CD4-positive, CD25-positive, alpha-beta regulatory T cell (primary cell): ENCODE measurements around the gene GPC5. TPM values are rescaled to one million over a fixed set of nuclear protein-coding genes. Genes with fewer than 3 reads are reported as not detected.

Experiments
- ATAC-seq, 2 donors: fragments of 150-1000 bp; cut with Tn5 transposase; one replicate each; pipeline ENCODE4 v1.10.0; 2021; ENCODE audit warnings: low read depth in 2 of 2, moderate number of reproducible peaks in 2 of 2, moderate library complexity in 1 of 2
- DNase-seq, 3 donors: peaks; one replicate each; pipeline versions ENCODE4 v3.0.0 to v3.0.0-alpha.2; 2012 to 2022; ENCODE audit warnings: mixed read lengths in 1 of 3
- H3K27ac ChIP-seq: one replicate; pipeline ENCODE4 v1.7.0; 2013; ENCODE audit warnings: mild to moderate bottlenecking, low read length; ENCODE audit not compliant: insufficient read depth, poor library complexity, severe bottlenecking
- H3K27me3 ChIP-seq: one replicate; pipeline ENCODE4 v1.7.0; 2013; ENCODE audit warnings: low read length; ENCODE audit not compliant: control insufficient read depth, insufficient read depth
- H3K36me3 ChIP-seq: one replicate; pipeline ENCODE4 v1.7.0; 2013; ENCODE audit warnings: mild to moderate bottlenecking, low read length, moderate library complexity; ENCODE audit not compliant: control insufficient read depth, insufficient read depth
- H3K4me1 ChIP-seq: 2 replicates; pipeline ENCODE4 v1.7.0; 2013; ENCODE audit warnings: mild to moderate bottlenecking, low read length; ENCODE audit not compliant: insufficient read depth, control insufficient read depth, poor library complexity, severe bottlenecking
- H3K4me3 ChIP-seq: one replicate; pipeline ENCODE4 v1.7.0; 2013; ENCODE audit warnings: low read depth, mild to moderate bottlenecking, low read length, moderate library complexity
- H3K9me3 ChIP-seq, 2 experiments: 1 replicate in 1 of 2; 2 replicates in 1 of 2; pipeline ENCODE4 v1.7.0; 2013; ENCODE audit warnings: low read length in 2 of 2, mild to moderate bottlenecking in 1 of 2, moderate library complexity in 1 of 2; ENCODE audit not compliant: control insufficient read depth in 2 of 2
- H3K27ac Mint-ChIP-seq, 3 donors: one replicate each; pipeline ENCODE4 v1.8.0; 2020 to 2022; ENCODE audit warnings: mild to moderate bottlenecking in 3 of 3, mixed read lengths in 3 of 3, moderate library complexity in 2 of 3
- H3K27me3 Mint-ChIP-seq: one replicate; pipeline ENCODE4 v1.8.0; 2022; ENCODE audit warnings: mild to moderate bottlenecking, mixed read lengths
- H3K36me3 Mint-ChIP-seq: one replicate; pipeline ENCODE4 v1.8.0; 2020; ENCODE audit warnings: mixed read lengths
- H3K4me1 Mint-ChIP-seq, 4 donors: one replicate each; pipeline ENCODE4 v1.8.0; 2020 to 2022; ENCODE audit warnings: mixed read lengths in 4 of 4, mild to moderate bottlenecking in 1 of 4
- H3K4me3 Mint-ChIP-seq, 4 donors: one replicate each; pipeline ENCODE4 v1.8.0; 2020 to 2022; ENCODE audit warnings: mild to moderate bottlenecking in 4 of 4, mixed read lengths in 4 of 4, moderate library complexity in 3 of 4
- H3K9me3 Mint-ChIP-seq, 7 donors: one replicate each; pipeline ENCODE4 v1.8.0; 2020 to 2022; ENCODE audit warnings: mixed read lengths in 7 of 7, mild to moderate bottlenecking in 3 of 7, moderate library complexity in 2 of 7
- polyA plus RNA-seq, 4 donors: library from polyadenylated mRNA; unstranded; fragments of 300-500 nt; fragmentation: Illumina TruSeq; gene quantifications; one replicate each; pipeline ENCODE4 v1.2.3, GENCODE V29; 2021
- total RNA-seq: library from RNA; stranded (reverse); gene quantifications from one replicate; pipeline ENCODE4 v1.2.3, GENCODE V29; 2022

The GPC5 gene
- total and polyA plus RNA-seq, 5 donors from 2014 or later, result 0.29 to 0.81 (median 0.59) TPM; not detected in 2

- no peak for ATAC-seq
- Histone ChIP-seq H3K4me1 (no peaks in the 10 kb centered on the region), H3K4me3 (no peak overlapping the region), H3K9me3 (peaks cover 0 to 4% of the 10 kb centered on the region in 2 experiments), H3K27ac (no peak overlapping the region), H3K27me3 (no peaks in the 10 kb centered on the region), H3K36me3 (no peaks in the 10 kb centered on the region)
- H3K4me1 Mint-ChIP-seq, result no peaks in the 10 kb centered on the region
- H3K36me3 Mint-ChIP-seq, result no peaks in the 10 kb centered on the region
- H3K27me3 Mint-ChIP-seq, result no peaks in the 10 kb centered on the region
- peaks cover 0 to 15% (median 4%) of the 10 kb centered on the region in 7 donors for H3K9me3 Mint-ChIP-seq
- no peak overlapping the region for H3K27ac Mint-ChIP-seq
- no peak for DNase-seq
- H3K4me3 Mint-ChIP-seq, result no peak overlapping the region
Measured at GRCh38 chr13:92452840-92453239, 1054.4 kb downstream of the GPC5 start.

GRCh38 chr13:92459306-92459705, 1060.9 kb downstream of the GPC5 start:
- Mint-ChIP-seq H3K4me3 (no peak overlapping the region), H3K27me3 (no peaks in the 10 kb centered on the region), H3K9me3 (peaks cover 2 to 23% (median 6%) of the 10 kb centered on the region in 7 donors), H3K36me3 (no peaks in the 10 kb centered on the region), H3K27ac (no peak overlapping the region), H3K4me1 (no peaks in the 10 kb centered on the region)
- Histone ChIP-seq H3K36me3 (no peaks in the 10 kb centered on the region), H3K9me3 (peaks cover 0 to 4% of the 10 kb centered on the region in 2 experiments), H3K27me3 (no peaks in the 10 kb centered on the region), H3K4me1 (no peaks in the 10 kb centered on the region), H3K4me3 (no peak overlapping the region), H3K27ac (no peak overlapping the region)
- ATAC-seq (no peak), DNase-seq (no peak)

DNA sequence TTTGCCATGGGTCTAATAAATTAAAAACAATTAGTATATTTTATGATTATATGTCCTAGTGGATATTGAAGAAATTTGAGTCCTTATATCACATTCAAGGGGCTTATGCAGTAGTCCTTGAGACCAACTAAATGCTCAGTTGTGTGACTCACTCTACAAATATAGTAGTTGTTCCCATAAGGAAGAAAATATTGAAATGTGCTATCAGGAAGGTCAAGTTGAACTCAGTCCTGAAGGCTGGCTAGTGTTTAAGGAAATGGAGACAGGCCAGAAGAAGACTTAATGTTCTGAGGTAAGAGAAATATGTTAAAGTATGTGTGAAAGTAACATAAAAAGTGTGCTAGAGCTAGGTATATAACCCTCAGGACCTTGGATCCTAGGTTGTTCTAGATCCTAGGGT, 1062.1 kb downstream of the GPC5 start:
- Mint-ChIP-seq H3K27ac (no peak overlapping the region), H3K36me3 (no peaks in the 10 kb centered on the region), H3K4me3 (no peak overlapping the region), H3K9me3 (peaks cover 2 to 23% (median 5%) of the 10 kb centered on the region in 7 donors), H3K4me1 (no peaks in the 10 kb centered on the region), H3K27me3 (no peaks in the 10 kb centered on the region)
- H3K36me3 ChIP-seq, result no peaks in the 10 kb centered on the region
- no peak for DNase-seq
- no peaks in the 10 kb centered on the region for H3K4me1 ChIP-seq
- H3K27ac ChIP-seq, result no peak overlapping the region
- no peaks in the 10 kb centered on the region for H3K27me3 ChIP-seq
- H3K4me3 ChIP-seq, result no peak overlapping the region
- no peaks in the 10 kb centered on the region for H3K9me3 ChIP-seq
- ATAC-seq, result no peak

GRCh38 chr13:92461402-92461801, 1063.0 kb downstream of the GPC5 start:
- no peak overlapping the region for H3K27ac Mint-ChIP-seq
- no peaks in the 10 kb centered on the region for H3K27me3 Mint-ChIP-seq
- DNase-seq, result no peak
- H3K9me3 ChIP-seq, result no peaks in the 10 kb centered on the region
- no peaks in the 10 kb centered on the region for H3K36me3 Mint-ChIP-seq
- no peaks in the 10 kb centered on the region for H3K27me3 ChIP-seq
- H3K4me1 ChIP-seq, result no peaks in the 10 kb centered on the region
- no peak for ATAC-seq
- H3K27ac ChIP-seq, result no peak overlapping the region
- H3K4me1 Mint-ChIP-seq, result no peaks in the 10 kb centered on the region
- H3K4me3 Mint-ChIP-seq, result no peak overlapping the region
- no peaks in the 10 kb centered on the region for H3K36me3 ChIP-seq
- H3K4me3 ChIP-seq, result no peak overlapping the region
- peaks cover under 1 to 20% (median 4%) of the 10 kb centered on the region in 7 donors for H3K9me3 Mint-ChIP-seq

- no peaks in the 10 kb centered on the region for H3K36me3 Mint-ChIP-seq
- Histone ChIP-seq H3K4me3 (no peak overlapping the region), H3K4me1 (no peaks in the 10 kb centered on the region)
Measured at GRCh38 chr13:92461831-92462230, 1063.4 kb downstream of the GPC5 start.

GRCh38 chr13:92463134-92463533, 1064.7 kb downstream of the GPC5 start:
- no peak for ATAC-seq
- no peak overlapping the region for H3K27ac ChIP-seq
- H3K36me3 Mint-ChIP-seq, result no peaks in the 10 kb centered on the region
- H3K4me3 Mint-ChIP-seq, result no peak overlapping the region
- H3K27ac Mint-ChIP-seq, result no peak overlapping the region
- H3K9me3 ChIP-seq, result no peaks in the 10 kb centered on the region
- no peaks in the 10 kb centered on the region for H3K4me1 Mint-ChIP-seq
- DNase-seq, result no peak
- no peaks in the 10 kb centered on the region for H3K27me3 ChIP-seq
- H3K36me3 ChIP-seq, result no peaks in the 10 kb centered on the region
- H3K4me3 ChIP-seq, result no peak overlapping the region
- peaks cover 0 to 17% (median 4%) of the 10 kb centered on the region in 7 donors for H3K9me3 Mint-ChIP-seq
- H3K4me1 ChIP-seq, result no peaks in the 10 kb centered on the region
- H3K27me3 Mint-ChIP-seq, result no peaks in the 10 kb centered on the region

More at GRCh38 chr13:92461831-92462230, 1063.4 kb downstream of the GPC5 start:
- Histone ChIP-seq H3K27ac (no peak overlapping the region), H3K9me3 (no peaks in the 10 kb centered on the region), H3K36me3 (no peaks in the 10 kb centered on the region), H3K27me3 (no peaks in the 10 kb centered on the region)
- Mint-ChIP-seq H3K4me3 (no peak overlapping the region), H3K27ac (no peak overlapping the region), H3K27me3 (no peaks in the 10 kb centered on the region), H3K9me3 (peaks cover 0 to 16% (median 4%) of the 10 kb centered on the region in 7 donors), H3K4me1 (no peaks in the 10 kb centered on the region)
- DNase-seq (no peak), ATAC-seq (no peak)

DNA sequence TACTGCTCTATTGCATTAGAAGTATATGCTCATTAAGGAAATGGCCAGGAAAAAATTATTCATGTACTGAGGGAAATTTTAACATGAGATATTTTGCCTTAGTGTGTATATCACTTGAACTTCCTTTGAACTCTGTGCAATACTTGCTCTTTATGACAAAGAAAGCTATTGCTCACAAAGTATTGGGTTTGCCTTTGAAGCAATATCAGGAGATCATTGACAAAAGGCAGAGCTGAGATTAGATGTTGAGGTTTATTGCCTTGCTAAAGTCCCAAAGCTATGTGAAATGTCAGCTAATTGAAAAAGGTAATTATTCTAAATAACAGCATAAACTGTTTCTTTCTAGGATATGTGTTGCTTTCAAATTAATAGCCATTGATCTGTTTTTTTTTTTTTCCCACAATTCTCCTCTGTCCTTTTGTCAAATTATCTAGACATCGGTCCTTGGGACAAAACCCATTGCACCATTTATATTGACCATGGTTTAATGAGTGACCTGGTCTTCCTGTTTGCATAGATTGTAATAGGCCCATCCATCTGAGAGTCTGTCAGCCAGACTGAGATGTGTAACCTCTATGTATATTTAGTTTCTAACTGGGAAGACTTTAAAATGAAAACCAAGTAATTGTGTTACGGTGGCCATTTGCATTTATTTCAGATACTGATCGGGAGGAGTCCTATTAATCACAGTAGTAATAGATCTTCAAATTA, 1075.5 kb downstream of the GPC5 start:
- DNase-seq, result no peak
- H3K27ac Mint-ChIP-seq, result no peak overlapping the region
- no peaks in the 10 kb centered on the region for H3K27me3 Mint-ChIP-seq
- H3K4me3 Mint-ChIP-seq, result no peak overlapping the region
- Histone ChIP-seq H3K36me3 (no peaks in the 10 kb centered on the region), H3K9me3 (no peaks in the 10 kb centered on the region), H3K4me1 (no peaks in the 10 kb centered on the region), H3K27ac (no peak overlapping the region), H3K27me3 (no peaks in the 10 kb centered on the region), H3K4me3 (no peak overlapping the region)
- H3K36me3 Mint-ChIP-seq, result no peaks in the 10 kb centered on the region
- H3K9me3 Mint-ChIP-seq, result peaks cover 0 to 11% (median 5%) of the 10 kb centered on the region in 7 donors
- no peaks in the 10 kb centered on the region for H3K4me1 Mint-ChIP-seq
- no peak for ATAC-seq

DNA sequence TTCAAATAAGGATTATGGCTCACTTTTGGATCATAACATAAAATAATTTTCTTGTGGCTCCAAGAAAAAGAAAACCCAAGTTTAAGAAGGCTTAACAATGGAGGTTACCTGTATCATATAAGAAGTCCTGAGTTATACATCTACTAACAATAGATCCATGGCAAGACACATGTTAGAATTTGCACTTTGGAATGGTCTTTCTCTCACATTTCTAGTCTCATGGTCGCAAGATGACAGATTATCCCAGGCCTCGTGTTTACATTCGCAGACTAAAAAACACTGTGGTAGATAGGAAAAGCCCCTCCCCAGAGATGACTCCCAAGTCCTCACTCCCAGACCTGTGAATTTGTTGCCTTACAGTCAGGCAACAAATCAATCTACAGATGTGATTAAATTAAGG, 1082.0 kb downstream of the GPC5 start:
- DNase-seq, result no peak
- no peak for ATAC-seq
- Mint-ChIP-seq H3K27ac (no peak overlapping the region), H3K9me3 (peaks cover 3 to 10% (median 4%) of the 10 kb centered on the region in 7 donors), H3K36me3 (no peaks in the 10 kb centered on the region), H3K4me3 (no peak overlapping the region), H3K27me3 (no peaks in the 10 kb centered on the region), H3K4me1 (no peaks in the 10 kb centered on the region)
- Histone ChIP-seq H3K27ac (no peak overlapping the region), H3K4me3 (no peak overlapping the region), H3K4me1 (no peaks in the 10 kb centered on the region), H3K27me3 (no peaks in the 10 kb centered on the region), H3K9me3 (no peaks in the 10 kb centered on the region), H3K36me3 (no peaks in the 10 kb centered on the region)
